Panc1 (cell line): ENCODE measurements around the gene ALDH16A1. TPM values are rescaled to one million over a fixed set of nuclear protein-coding genes. Genes with fewer than 3 reads are reported as not detected.

Source experiments
- ATAC-seq: fragments of 200-7000 bp; cut with Tn5 transposase; 2 replicates; pipeline ENCODE4 v1.9.1; 2020; ENCODE audit warnings: mild to moderate bottlenecking, moderate library complexity
- BruUV-seq: library from RNA; stranded (reverse); fragments of 400-500 nt; replicated peaks from 2 replicates; lab custom pipeline; 2021; lab: Mats Ljungman, UMichigan
- CTCF ChIA-PET: fragments of 300-600 bp; sonication (Branson Sonifier 250); formaldehyde crosslinking; loops from one replicate; lab custom pipeline; 2022; ENCODE audit warnings: antibody characterized with exemption; lab: Charles Lee
- POLR2A ChIA-PET: fragments of 300-600 bp; sonication (Branson Sonifier 250); formaldehyde crosslinking; loops from one replicate; lab custom pipeline; 2022; ENCODE audit warnings: antibody characterized with exemption; lab: Charles Lee
- DNase-seq: peaks from one replicate; pipeline ENCODE4 v3.0.0-alpha.2; 2010; ENCODE audit warnings: low read depth, low spot score
- H3K27ac ChIP-seq: 2 replicates; pipeline ENCODE4 v1.5.1; 2011; ENCODE audit warnings: mild to moderate bottlenecking, low read length, inconsistent platforms
- H3K27me3 ChIP-seq: fragments of 200-500 bp; sonication (Bioruptor generic); 2 replicates; pipeline ENCODE4 v1.6.0; 2014; ENCODE audit warnings: low read length, inconsistent platforms; ENCODE audit not compliant: control insufficient read depth, insufficient read depth
- H3K36me3 ChIP-seq: fragments of 200-500 bp; sonication (Bioruptor generic); 2 replicates; pipeline ENCODE4 v1.5.1; 2014; ENCODE audit warnings: inconsistent platforms, mild to moderate bottlenecking, low read length, moderate library complexity; ENCODE audit not compliant: control insufficient read depth, insufficient read depth
- H3K4me1 ChIP-seq: 2 replicates; pipeline ENCODE4 v1.5.1; 2011; ENCODE audit warnings: inconsistent platforms, mild to moderate bottlenecking, low read length, moderate library complexity; ENCODE audit not compliant: control insufficient read depth, insufficient read depth
- H3K4me3 ChIP-seq, 2 experiments: 2 replicates each; pipeline ENCODE4 v1.5.1; 2011 to 2012; ENCODE audit warnings: low read depth in 2 of 2, low read length in 2 of 2, mild to moderate bottlenecking in 2 of 2, inconsistent platforms in 1 of 2, moderate library complexity in 1 of 2
- H3K9me3 ChIP-seq: fragments of 200-500 bp; sonication (Bioruptor generic); 2 replicates; pipeline ENCODE4 v1.5.1; 2014; ENCODE audit warnings: low read depth, mild to moderate bottlenecking, inconsistent platforms, low read length, moderate library complexity; ENCODE audit not compliant: control insufficient read depth, insufficient read depth
- POLR2AphosphoS5 ChIP-seq: IDR thresholded peaks from 2 replicates; pipeline ENCODE4 v1.6.1; 2012; ENCODE audit warnings: mild to moderate bottlenecking, low read depth, low read length, moderate library complexity
- REST ChIP-seq, 2 experiments: IDR thresholded peaks; 2 replicates each; pipeline ENCODE4 v1.6.1; 2011 to 2012; ENCODE audit warnings: low read depth in 2 of 2, control low read depth in 1 of 2, low read length in 1 of 2, mild to moderate bottlenecking in 1 of 2, moderate library complexity in 1 of 2; ENCODE audit not compliant: insufficient read depth in 1 of 2
- SIN3A ChIP-seq: IDR thresholded peaks from 2 replicates; pipeline ENCODE4 v1.6.1; 2012; ENCODE audit warnings: low read depth, mild to moderate bottlenecking, low read length, moderate library complexity, borderline replicate concordance; ENCODE audit not compliant: insufficient read depth
- TCF7L2 ChIP-seq: IDR thresholded peaks from 2 replicates; pipeline ENCODE4 v1.6.1; 2011; ENCODE audit warnings: mild to moderate bottlenecking, low read depth, low read length, inconsistent platforms
- in situ Hi-C: cut with HindIII; loops from 2 replicates; pipeline ENCODE4 v1.10.0; 2016; ENCODE audit warnings: low sequenced_read_pairs, low pct_unique_long_range_greater_than_20kb
- intact Hi-C: fragments of 100-400 bp; cut with micrococcal nuclease; formaldehyde crosslinking; loops from one replicate; pipeline ENCODE4 v1.10.0; 2022; ENCODE audit not compliant: unreplicated experiment
- total RNA-seq: library from RNA; stranded (reverse); gene quantifications from one replicate; pipeline ENCODE4 v1.2.1, GENCODE V29; 2021; ENCODE audit not compliant: unreplicated experiment
- TF ChIP-seq, protein P1 (sequence below): fragments of 450-650 bp; IDR thresholded peaks from 2 replicates; pipeline ENCODE4 v1.5.1; 2017; ENCODE audit warnings: mild to moderate bottlenecking

ALDH16A1 gene
- total RNA-seq, 1 experiment from 2014 or later = 19.6 TPM

- intact Hi-C loops = no loop called here
- Histone ChIP-seq H3K27me3 (peaks cover 10% of the 10 kb centered on the region), H3K4me1 (peaks cover 3% of the 10 kb centered on the region; the same call in 1 of the 2 replicates), H3K4me3 (no peak within 1 kb of the TSS), H3K27ac (no peak within 1 kb of the TSS), H3K9me3 (no peaks in the 10 kb centered on the region), H3K36me3 (no peaks in the 10 kb centered on the region)
- in situ Hi-C loops = no loop called here
- CTCF ChIA-PET = no interaction called here
- BruUV-seq = no TSS peak
- POLR2A ChIA-PET = interaction anchor here (0.5 to 0.6 kb wide), 2 partner anchors 86 to 188 kb away, joined by 7 read pairs; no protein-coding TSS in a partner anchor
- no peak for DNase-seq
- TF ChIP-seq, protein P1, sequence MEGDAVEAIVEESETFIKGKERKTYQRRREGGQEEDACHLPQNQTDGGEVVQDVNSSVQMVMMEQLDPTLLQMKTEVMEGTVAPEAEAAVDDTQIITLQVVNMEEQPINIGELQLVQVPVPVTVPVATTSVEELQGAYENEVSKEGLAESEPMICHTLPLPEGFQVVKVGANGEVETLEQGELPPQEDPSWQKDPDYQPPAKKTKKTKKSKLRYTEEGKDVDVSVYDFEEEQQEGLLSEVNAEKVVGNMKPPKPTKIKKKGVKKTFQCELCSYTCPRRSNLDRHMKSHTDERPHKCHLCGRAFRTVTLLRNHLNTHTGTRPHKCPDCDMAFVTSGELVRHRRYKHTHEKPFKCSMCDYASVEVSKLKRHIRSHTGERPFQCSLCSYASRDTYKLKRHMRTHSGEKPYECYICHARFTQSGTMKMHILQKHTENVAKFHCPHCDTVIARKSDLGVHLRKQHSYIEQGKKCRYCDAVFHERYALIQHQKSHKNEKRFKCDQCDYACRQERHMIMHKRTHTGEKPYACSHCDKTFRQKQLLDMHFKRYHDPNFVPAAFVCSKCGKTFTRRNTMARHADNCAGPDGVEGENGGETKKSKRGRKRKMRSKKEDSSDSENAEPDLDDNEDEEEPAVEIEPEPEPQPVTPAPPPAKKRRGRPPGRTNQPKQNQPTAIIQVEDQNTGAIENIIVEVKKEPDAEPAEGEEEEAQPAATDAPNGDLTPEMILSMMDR = no peak
- TF ChIP-seq POLR2AphosphoS5 = no peak
- no peak for TF ChIP-seq REST (IDR thresholded peaks at IDR 0.05; ENCODE audit: insufficient read depth in 1 of 2, low read depth in 2 of 2, low read length in 1 of 2)
- TF ChIP-seq TCF7L2 = no peak
- no peak for TF ChIP-seq SIN3A
- ATAC-seq = no peak
Measured at GRCh38 chr19:49425178-49425577, 27.8 kb upstream of the ALDH16A1 start, which contains the start of gene GFY. TSS of gene GFY (plus strand) at chr19:49425388. CDS start at chr19:49426431, 1,043 bp downstream.

- Histone ChIP-seq H3K36me3 (no peaks in the 10 kb centered on the region), H3K9me3 (no peaks in the 10 kb centered on the region), H3K4me1 (peaks cover 3% of the 10 kb centered on the region; the same call in 1 of the 2 replicates), H3K27me3 (peaks cover 7% of the 10 kb centered on the region), H3K27ac (no peak overlapping the region), H3K4me3 (no peak overlapping the region)
- CTCF ChIA-PET = no interaction called here
- in situ Hi-C loops (no loop called here), intact Hi-C loops (no loop called here)
- TF ChIP-seq POLR2AphosphoS5 = no peak
- TF ChIP-seq REST (IDR thresholded peaks at IDR 0.05; ENCODE audit: insufficient read depth in 1 of 2, low read depth in 2 of 2, low read length in 1 of 2) = no peak
- TF ChIP-seq SIN3A = no peak
- TF ChIP-seq TCF7L2 = no peak
- TF ChIP-seq, protein P1 = no peak
- POLR2A ChIA-PET = no interaction called here
- no peak for DNase-seq
- no peak for ATAC-seq
- no TSS peak for BruUV-seq
Measured at GRCh38 chr19:49425922-49426592, 27.0 kb upstream of the ALDH16A1 start.
